22Rv1 (cell line): ENCODE results near the gene TFCP2L1.

Source experiments
- H3K27ac ChIP-seq: fragments of 450-650 bp; 2 replicates; pipeline ENCODE4 v1.5.1; 2017
- ZFX ChIP-seq: fragments of 450-650 bp; IDR thresholded peaks from 2 replicates; pipeline ENCODE4 v1.6.1; 2017; ENCODE audit warnings: antibody characterized with exemption, borderline replicate concordance
- TF ChIP-seq, protein P1 (sequence below): fragments of 450-650 bp; IDR thresholded peaks from 2 replicates; pipeline ENCODE4 v1.5.1; 2017; ENCODE audit warnings: mild to moderate bottlenecking

The TFCP2L1 gene

DNA sequence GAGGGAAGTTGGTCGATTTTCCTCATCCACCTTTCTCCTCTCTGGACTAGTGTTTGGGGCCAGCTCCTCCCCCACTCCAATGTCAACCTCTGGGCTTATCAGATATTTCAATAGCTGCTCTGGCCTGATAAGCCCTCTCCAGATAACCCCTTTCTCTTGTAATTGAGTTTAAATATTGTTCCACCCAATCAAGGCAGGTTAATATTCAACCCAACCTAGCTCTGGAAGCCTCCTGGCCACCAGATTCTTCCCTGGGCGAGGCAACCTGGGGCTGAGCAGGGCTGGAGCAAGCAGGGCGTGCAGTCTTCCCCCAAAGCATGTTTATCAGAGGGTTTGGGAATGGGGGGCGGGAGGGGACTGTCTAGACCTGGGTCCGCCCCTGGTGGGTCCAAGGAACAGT, 73.8 kb downstream of the TFCP2L1 start:
- no peak overlapping the region for H3K27ac ChIP-seq
- TF ChIP-seq, protein P1, sequence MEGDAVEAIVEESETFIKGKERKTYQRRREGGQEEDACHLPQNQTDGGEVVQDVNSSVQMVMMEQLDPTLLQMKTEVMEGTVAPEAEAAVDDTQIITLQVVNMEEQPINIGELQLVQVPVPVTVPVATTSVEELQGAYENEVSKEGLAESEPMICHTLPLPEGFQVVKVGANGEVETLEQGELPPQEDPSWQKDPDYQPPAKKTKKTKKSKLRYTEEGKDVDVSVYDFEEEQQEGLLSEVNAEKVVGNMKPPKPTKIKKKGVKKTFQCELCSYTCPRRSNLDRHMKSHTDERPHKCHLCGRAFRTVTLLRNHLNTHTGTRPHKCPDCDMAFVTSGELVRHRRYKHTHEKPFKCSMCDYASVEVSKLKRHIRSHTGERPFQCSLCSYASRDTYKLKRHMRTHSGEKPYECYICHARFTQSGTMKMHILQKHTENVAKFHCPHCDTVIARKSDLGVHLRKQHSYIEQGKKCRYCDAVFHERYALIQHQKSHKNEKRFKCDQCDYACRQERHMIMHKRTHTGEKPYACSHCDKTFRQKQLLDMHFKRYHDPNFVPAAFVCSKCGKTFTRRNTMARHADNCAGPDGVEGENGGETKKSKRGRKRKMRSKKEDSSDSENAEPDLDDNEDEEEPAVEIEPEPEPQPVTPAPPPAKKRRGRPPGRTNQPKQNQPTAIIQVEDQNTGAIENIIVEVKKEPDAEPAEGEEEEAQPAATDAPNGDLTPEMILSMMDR: no peak
- no peak for TF ChIP-seq ZFX

DNA sequence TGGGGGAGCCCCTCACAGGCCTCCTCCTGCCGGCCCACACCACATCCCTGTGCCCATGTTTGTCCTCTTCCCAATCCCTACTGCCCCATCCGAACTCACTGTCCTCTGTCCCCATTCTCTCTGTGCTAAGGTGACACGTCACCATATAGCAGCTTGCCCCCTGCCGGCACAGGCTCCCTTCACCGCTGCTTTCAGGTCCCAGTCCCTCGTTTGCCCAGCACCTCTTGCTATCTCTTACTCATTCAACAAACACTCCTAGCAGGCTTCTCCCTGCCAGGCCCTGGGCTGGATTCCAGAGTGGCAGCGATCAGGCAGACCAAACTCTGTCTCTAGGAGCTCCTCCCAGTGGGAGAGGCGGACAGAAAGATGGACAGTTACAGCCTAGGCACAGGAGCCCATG, 74.3 kb downstream of the TFCP2L1 start:
- TF ChIP-seq ZFX: no peak
- TF ChIP-seq, protein P1: no peak
- no peak overlapping the region for H3K27ac ChIP-seq

DNA sequence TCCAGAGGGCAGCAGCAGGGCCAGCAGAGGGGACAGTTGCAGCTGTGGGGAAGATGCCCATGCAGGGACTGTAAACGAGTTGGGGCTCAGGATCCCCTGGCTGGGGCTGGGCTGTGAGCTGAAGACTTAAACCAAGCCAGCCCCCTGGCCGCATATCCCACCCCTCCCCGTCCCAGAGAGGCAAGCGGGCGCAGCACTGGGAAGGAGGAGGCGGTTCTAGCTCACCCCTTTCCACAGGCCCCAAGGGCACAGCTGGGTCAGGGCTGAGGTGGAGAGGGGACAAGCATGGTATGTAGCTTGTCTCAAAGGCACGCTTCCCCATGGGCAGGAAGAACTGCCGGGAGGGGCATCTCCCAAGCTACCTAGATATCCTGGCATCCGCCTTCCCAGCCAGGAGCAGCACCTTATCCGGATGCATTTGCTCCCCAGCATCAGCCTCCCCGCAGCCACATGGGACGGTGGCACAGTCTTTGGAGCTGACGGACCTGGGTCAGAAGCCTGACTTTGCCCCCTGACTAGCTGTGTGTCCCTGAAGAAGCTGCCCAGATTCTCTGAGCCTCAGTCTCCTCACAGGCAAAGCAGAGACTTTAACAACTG, 75.9 kb downstream of the TFCP2L1 start:
- no peak overlapping the region for H3K27ac ChIP-seq
- TF ChIP-seq, protein P1: no peak
- no peak for TF ChIP-seq ZFX

DNA sequence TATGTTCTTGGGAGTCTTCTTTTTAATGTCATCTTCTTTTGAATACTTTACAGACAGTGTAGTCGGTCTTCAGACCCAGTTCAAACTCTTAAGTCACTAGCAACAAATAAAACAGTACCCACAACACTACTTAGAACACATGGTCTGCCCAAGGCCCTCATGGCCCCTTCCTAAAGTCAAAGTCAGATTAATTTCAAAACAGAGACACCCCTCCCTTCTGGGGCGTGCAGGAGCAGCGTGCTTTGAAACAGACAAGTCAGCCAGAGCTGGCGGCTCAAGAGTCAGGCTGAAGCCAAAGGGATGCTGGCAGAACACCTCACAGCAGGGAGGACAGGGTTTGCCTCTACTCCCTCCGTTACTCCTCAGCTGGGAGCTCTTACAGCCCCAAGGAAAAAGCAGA, 77.5 kb downstream of the TFCP2L1 start:
- H3K27ac ChIP-seq: no peak overlapping the region
- TF ChIP-seq ZFX: no peak
- TF ChIP-seq, protein P1: no peak

DNA sequence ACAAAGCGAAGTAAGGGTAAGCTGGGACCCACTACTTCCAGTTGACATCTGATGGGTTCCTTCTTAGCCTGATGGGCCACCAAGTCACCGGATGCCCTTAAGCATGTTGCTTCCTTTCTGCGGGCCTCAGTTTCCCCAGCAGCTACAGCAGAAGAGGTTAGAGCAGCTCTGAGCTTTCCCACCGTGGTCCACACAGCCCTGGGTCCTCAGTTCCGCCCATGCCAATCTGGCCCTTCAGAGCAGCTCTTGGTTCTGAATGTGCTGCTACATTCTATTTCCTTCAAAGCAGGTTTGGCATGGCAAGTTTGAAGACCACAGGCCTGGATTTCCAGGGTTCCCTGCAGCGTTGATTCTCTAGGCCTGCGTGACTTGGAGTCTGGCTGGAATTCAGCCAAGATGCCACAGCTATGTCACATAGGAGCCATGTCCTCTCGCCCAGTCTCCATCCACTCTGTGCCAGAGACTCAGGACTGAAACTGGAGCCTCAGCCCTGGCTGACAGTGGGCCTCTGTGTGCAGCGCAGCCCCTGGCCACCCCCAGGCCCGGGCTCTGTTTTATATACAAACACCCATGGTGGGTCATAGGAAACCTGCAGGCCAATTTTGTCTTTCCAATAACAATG, 79.6 kb downstream of the TFCP2L1 start:
- TF ChIP-seq ZFX: no peak
- TF ChIP-seq, protein P1: no peak

DNA sequence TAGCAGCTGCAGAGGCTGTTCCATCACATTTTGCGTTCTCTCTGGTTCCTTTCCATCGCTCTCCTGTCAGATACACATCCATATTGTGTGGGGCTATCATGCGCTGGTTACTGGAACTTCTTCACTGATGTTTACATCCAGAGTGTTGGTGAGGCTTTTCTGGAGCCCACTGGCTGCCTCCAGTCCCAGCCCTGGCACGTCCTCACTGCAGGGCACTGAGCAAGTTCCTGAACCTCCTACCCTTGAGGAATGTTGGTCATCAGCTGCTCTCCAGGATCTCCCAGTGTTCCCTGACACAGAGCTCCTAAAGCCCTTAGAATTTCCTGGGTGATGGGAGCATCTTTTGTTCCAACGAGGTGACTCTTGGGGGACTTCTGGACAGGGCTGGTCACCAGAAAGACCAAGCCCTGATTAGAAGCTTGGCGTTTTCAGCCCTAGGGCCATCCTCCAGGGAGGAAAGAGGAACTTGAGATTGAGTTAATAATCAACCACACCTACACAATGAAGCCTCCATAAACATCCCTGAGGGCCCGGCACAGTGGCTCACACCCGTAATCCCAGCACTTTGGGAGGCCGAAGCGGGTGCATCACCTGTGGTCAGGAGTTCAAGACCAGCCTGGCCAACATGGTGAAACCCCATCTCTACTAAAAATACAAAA, 81.3 kb downstream of the TFCP2L1 start:
- no peak for TF ChIP-seq ZFX
- TF ChIP-seq, protein P1: no peak
- H3K27ac ChIP-seq: no peak overlapping the region

More for the DNA sequence above, 79.6 kb downstream of the TFCP2L1 start:
- H3K27ac ChIP-seq: no peak overlapping the region
